ENCODE results near the gene EYA2.

The EYA2 gene

DNA sequence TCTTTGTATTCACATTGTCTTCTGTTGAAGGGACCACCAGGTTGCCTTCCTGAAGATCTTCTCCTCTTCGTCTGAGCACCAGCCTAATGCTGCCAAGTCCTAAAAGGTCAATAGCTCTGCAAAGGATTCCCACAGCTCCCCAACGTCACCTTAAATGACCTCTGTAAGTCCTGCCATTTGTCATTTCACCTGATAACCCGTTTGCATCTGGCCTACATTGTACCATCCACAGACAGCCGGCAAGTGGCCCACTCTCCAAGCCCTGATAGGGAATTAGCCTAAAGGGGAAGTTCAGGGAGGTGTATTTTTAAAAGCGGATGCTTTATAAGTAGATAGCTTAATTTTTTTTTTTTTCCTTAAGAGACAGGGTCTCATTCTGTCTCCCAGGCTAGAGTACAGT lies 334.0 kb downstream of the EYA2 start:
- DNase-seq (ENCODE audit: low spot score), result no peak

DNA sequence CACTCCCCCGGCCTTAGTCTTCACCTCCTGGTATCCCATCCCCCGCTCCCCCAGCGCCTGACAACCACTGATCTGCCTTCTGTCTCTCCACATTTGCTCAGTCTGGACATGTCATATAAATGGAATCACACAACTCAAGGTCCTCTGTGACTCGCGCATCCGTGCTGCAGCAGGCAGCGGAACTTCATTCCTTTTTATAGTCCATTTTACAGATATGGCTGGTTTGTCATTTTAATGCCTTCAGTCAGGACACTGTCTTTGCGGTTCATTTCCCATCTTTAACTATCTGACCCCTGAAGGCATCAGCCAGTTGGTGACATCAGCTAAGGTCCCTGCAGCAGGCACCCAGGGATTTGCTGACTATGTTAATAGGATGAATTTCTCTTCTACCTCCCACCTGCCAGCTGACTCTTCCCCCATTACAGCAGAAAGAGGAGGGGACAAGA lies 336.2 kb downstream of the EYA2 start:
- DNase-seq (ENCODE audit: low spot score), result peak; percentile 42

DNA sequence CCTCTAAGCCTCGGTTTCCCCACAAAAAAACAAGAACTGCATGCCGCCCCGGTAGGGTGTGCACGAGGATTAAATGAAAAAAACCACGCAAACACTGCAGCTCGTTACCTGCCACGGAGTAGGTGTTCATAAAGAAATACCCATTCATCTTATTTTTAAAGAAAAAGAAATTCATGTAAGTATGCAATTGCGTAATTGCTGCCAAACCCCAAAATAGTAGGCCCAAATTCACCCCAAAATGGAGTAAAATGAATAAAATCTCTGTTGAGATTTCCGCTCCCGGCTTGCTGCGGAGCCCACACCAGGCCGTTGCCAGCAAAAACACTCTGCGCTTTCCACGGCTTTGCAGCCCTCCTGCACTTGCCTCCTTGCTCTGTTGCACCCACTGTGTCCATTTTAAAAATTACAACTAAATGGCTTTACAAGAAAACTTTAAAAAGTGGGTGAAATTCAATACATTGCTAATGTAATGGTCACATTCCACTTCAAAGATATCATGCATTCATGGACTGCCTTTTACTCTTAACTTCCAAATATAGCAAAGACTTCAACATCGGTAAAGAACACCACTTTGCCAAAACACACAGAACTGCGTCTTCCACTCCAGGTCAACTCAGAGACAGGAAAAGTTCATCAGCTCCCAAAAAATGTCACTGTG lies 336.9 kb downstream of the EYA2 start:
- no peak for DNase-seq (ENCODE audit: low spot score)

GRCh38 chr20:47232518-47232917 lies 337.9 kb downstream of the EYA2 start:
- no peak for DNase-seq (ENCODE audit: low spot score)

DNA sequence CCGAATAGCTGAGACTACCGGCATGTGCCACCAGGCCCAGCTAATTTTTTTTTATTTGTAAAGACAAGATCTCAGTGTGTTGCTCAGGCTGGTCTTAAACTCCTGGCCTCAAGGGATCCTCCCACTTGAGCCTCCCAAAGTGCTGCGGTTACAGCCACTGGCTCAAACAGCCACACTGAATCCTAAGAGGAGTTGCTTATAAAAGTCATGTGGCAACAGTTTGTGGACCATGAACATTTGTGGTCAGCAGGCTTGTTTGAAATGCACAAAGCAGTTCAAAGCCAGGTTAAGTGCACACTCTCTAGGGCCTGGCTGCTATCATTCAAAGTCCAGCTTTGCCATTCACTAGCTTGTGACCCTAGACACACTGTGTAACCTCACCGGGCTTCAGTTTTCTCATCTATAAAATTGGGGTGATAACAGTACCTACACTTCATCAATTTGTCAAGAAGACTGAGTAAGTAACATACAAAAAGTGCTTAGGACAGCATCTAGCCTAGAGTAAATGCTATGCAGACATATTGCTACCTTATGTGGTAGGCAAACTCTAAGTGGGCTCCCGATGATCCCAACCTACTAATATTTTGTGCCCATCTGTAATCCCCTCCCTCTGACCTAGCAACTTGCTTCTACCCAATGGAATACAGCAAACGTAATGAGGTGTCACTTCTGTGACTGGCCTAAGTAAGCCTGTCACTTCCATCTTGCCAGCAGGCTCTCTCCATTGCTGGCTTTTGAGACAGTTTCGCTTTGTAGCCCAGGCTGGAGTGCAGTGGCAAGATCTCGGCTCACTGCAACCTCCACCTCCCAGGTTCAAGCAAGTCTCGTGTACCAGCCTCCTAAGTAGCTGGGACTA lies 338.9 kb downstream of the EYA2 start:
- no peak for DNase-seq (ENCODE audit: low spot score)

DNA sequence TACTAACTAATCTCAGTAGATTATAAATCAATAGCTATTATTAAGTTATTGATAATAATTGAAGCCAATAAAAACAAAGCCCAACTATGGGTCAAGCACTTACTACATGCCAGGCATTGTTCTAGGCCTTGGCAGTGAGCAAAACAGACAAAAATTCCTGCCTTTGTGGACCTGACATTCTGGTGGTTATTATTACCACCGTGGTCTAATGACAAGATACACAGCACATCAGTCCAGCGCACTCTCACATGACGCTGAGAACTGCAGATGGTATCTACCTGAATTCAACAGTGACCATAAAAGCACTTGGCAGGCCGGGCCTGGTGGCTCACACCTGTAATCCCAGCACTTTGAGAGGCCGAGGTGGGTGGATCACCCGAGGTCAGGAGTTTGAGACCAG lies 340.5 kb downstream of the EYA2 start:
- DNase-seq (ENCODE audit: low spot score), result no peak

GRCh38 chr20:47235853-47236638 lies 341.4 kb downstream of the EYA2 start:
- no peak for DNase-seq (ENCODE audit: low spot score)

DNA sequence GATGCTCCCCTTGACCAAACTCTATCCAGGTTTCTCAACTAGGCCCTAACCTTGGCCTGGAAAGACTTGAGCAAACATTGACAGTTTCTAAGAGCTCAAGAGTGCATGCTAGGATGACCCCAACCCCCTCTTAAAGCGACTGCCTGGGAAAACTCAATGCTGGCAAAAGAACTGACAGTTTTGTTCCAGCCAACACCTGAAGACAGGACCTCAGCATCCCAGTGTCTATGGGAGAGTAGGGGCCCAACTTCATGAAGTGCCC lies 341.9 kb downstream of the EYA2 start:
- no peak for DNase-seq (ENCODE audit: low spot score)

DNA sequence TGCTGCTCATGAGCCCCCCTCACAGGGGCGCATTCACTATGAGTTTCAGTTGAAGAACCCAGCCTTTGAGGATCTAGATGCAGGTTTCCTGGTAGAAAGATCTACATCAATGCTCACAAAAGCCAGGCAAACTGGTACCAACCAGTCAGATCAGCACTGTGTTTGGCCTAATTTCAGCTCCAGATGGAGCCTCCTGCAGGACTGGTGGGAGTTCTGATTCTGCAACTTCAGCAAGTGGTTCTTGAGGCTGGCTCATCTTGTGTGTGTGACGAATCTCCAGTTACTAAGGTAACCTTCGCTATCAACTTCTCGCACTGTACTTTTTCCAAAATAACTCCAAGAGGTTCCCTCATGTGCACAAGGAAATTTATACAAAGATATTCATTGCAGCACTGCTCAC lies 343.1 kb downstream of the EYA2 start:
- no peak for DNase-seq (ENCODE audit: low spot score)
